Aortic smooth muscle cell (primary cell): ENCODE data around the gene EPN1. TPM values are rescaled to one million over a fixed set of nuclear protein-coding genes. Genes with fewer than 3 reads are reported as not detected.

Source experiments
- total RNA-seq: library from RNA; depleted of rRNA; stranded (reverse); fragments of >200 nt; gene quantifications from 2 replicates; pipeline ENCODE4 v1.2.3, GENCODE V29; 2014

Gene EPN1
- 44.5 and 80.6 TPM in 2 replicates for total RNA-seq

GRCh38 chr19:55674841-55675660 is at the start of gene EPN1:
EPN1 (plus strand) TSS chr19:55675226; CDS start chr19:55678628, 3,402 bp downstream.

GRCh38 chr19:55640577-55641425 is 34.2 kb upstream of the EPN1 start, which contains the start of gene ZNF580:
ZNF580 (plus strand) TSS chr19:55641002; CDS start chr19:55642509, 1,507 bp downstream.

GRCh38 chr19:55643003-55643886 is 31.8 kb upstream of the EPN1 start, which contains the start of gene ZNF581:
ZNF581 (plus strand) TSS chr19:55643649; CDS start chr19:55644572, 923 bp downstream.

GRCh38 chr19:55647732-55648584 is 27.1 kb upstream of the EPN1 start, which contains the start of gene CCDC106:
CCDC106 (plus strand) TSS chr19:55648212; CDS start chr19:55649047, 835 bp downstream.

GRCh38 chr19:55654868-55655647 is 20.0 kb upstream of the EPN1 start, which contains the start of gene U2AF2:
U2AF2 (plus strand) TSS chr19:55655035; CDS start chr19:55655105, 70 bp downstream.

GRCh38 chr19:55738302-55738701 is 63.3 kb downstream of the EPN1 start, which contains the start of gene NLRP9:
NLRP9 (minus strand) TSS chr19:55738402; CDS start chr19:55738374, 28 bp downstream.

GRCh38 chr19:55758797-55759196 is 83.8 kb downstream of the EPN1 start, which contains the start of gene RFPL4A:
RFPL4A (plus strand) TSS chr19:55759097; CDS start chr19:55761801, 2,704 bp downstream.

Other genes with a start within 250 kb of the EPN1 start
- gene SHISA7, start 231.9 kb upstream of the EPN1 start, total RNA-seq: not detected in 2 replicates
- gene ISOC2, start 213.6 kb upstream of the EPN1 start, total RNA-seq: 49.1 and 52.8 TPM in 2 replicates
- not detected in 2 replicates for gene C19orf85, start 210.5 kb upstream of the EPN1 start, total RNA-seq
- gene ZNF628, start 198.6 kb upstream of the EPN1 start, total RNA-seq: 0.66 and 0.87 TPM in 2 replicates
- gene NAT14, start 190.0 kb upstream of the EPN1 start, total RNA-seq: 13.7 and 14.4 TPM in 2 replicates
- gene SSC5D, start 186.8 kb upstream of the EPN1 start, total RNA-seq: 12.8 and 30.4 TPM in 2 replicates
- not detected in 2 replicates for gene SBK2, start 138.1 kb upstream of the EPN1 start, total RNA-seq
- gene SBK3, start 129.7 kb upstream of the EPN1 start, total RNA-seq: 0.19 TPM in 1 of 2 replicates, not detected in the other
- gene ZNF579, start 94.4 kb upstream of the EPN1 start, total RNA-seq: 2.1 and 3.0 TPM in 2 replicates
- 1.9 and 2.1 TPM in 2 replicates for gene FIZ1, start 75.7 kb upstream of the EPN1 start, total RNA-seq
- 10.1 and 11.9 TPM in 2 replicates for gene ZNF524, start 74.9 kb upstream of the EPN1 start, total RNA-seq
- gene ZNF865, start 69.6 kb upstream of the EPN1 start, total RNA-seq: 0.66 and 1.3 TPM in 2 replicates
- gene ZNF784, start 50.7 kb upstream of the EPN1 start, total RNA-seq: 3.6 and 3.9 TPM in 2 replicates
- gene ZNF580, start 34.2 kb upstream of the EPN1 start, total RNA-seq: 5.5 and 5.8 TPM in 2 replicates
- 11.4 and 13.4 TPM in 2 replicates for gene ZNF581, start 31.6 kb upstream of the EPN1 start, total RNA-seq
- 8.9 and 9.5 TPM in 2 replicates for gene CCDC106, start 27.0 kb upstream of the EPN1 start, total RNA-seq
- 87.6 and 108 TPM in 2 replicates for gene U2AF2, start 20.2 kb upstream of the EPN1 start, total RNA-seq
- not detected in 2 replicates for gene NLRP9, start 63.2 kb downstream of the EPN1 start, total RNA-seq
- gene RFPL4A, start 83.9 kb downstream of the EPN1 start, total RNA-seq: not detected in 2 replicates
- not detected in 2 replicates for gene RFPL4AL1, start 93.9 kb downstream of the EPN1 start, total RNA-seq
- not detected in 2 replicates for gene NLRP11, start 156.8 kb downstream of the EPN1 start, total RNA-seq
- not detected in 2 replicates for gene NLRP4, start 161.3 kb downstream of the EPN1 start, total RNA-seq